Mesothelial cell of epicardium (in vitro differentiated cells): ENCODE results near the gene PHACTR2. TPM values are rescaled to one million over a fixed set of nuclear protein-coding genes. Genes with fewer than 3 reads are reported as not detected.
"Not testable (repeated sequence)": the region's sequence is repeated elsewhere in the genome, so short reads cannot be mapped to it uniquely, and the experiment has no call there.

Experiments
- DNase-seq, 2 experiments: peaks; one replicate each; pipeline ENCODE4 v3.0.0; 2021; ENCODE audit warnings: low spot score in 2 of 2; ENCODE audit not compliant: unreplicated experiment in 2 of 2
- H3K27ac Mint-ChIP-seq: 2 replicates; pipeline ENCODE4 v1.8.0; 2021; ENCODE audit warnings: mixed read lengths
- H3K27me3 Mint-ChIP-seq: 2 replicates; pipeline ENCODE4 v1.8.0; 2021; ENCODE audit warnings: low read depth, mixed read lengths
- H3K36me3 Mint-ChIP-seq: 2 replicates; pipeline ENCODE4 v1.8.0; 2021; ENCODE audit warnings: mixed read lengths
- H3K4me1 Mint-ChIP-seq: 2 replicates; pipeline ENCODE4 v1.8.0; 2021; ENCODE audit warnings: mixed read lengths
- H3K4me3 Mint-ChIP-seq: 2 replicates; pipeline ENCODE4 v1.8.0; 2021; ENCODE audit warnings: mild to moderate bottlenecking, moderate library complexity, mixed read lengths
- H3K9me3 Mint-ChIP-seq: 2 replicates; pipeline ENCODE4 v1.8.0; 2021; ENCODE audit warnings: mixed read lengths
- CTCF ChIP-seq: fragments of 200-600 bp; sonication (generic); IDR thresholded peaks from one replicate; pipeline ENCODE4 v1.5.0; 2021; ENCODE audit warnings: antibody characterized with exemption; ENCODE audit not compliant: unreplicated experiment
- total RNA-seq: library from RNA; stranded (reverse); gene quantifications from 3 replicates; pipeline ENCODE4 v1.2.1, GENCODE V29; 2021

Gene PHACTR2
- total RNA-seq, 1 donor from 2014 or later = 124 TPM

- Mint-ChIP-seq H3K4me1 (no peaks in the 10 kb centered on the region), H3K27me3 (no peaks in the 10 kb centered on the region), H3K9me3 (peaks cover 19% of the 10 kb centered on the region), H3K4me3 (no peak overlapping the region), H3K27ac (no peak overlapping the region), H3K36me3 (peaks cover 72% of the 10 kb centered on the region)
- no peak for TF ChIP-seq CTCF
- DNase-seq = no peak
Observed at GRCh38 chr6:143859891-143860660, 182.3 kb downstream of the PHACTR2 start.

- Mint-ChIP-seq H3K4me3 (no peak overlapping the region), H3K36me3 (peaks cover 65% of the 10 kb centered on the region), H3K4me1 (no peaks in the 10 kb centered on the region), H3K27me3 (no peaks in the 10 kb centered on the region), H3K9me3 (peaks cover 17% of the 10 kb centered on the region), H3K27ac (no peak overlapping the region)
- no peak for TF ChIP-seq CTCF
- no peak for DNase-seq
Observed at GRCh38 chr6:143863771-143864170, 186.0 kb downstream of the PHACTR2 start.

- Mint-ChIP-seq H3K9me3 (peaks cover 21% of the 10 kb centered on the region), H3K27me3 (no peaks in the 10 kb centered on the region), H3K4me3 (no peak within 1 kb of the TSS), H3K4me1 (no peaks in the 10 kb centered on the region), H3K27ac (no peak within 1 kb of the TSS), H3K36me3 (peaks cover 64% of the 10 kb centered on the region)
- no peak for DNase-seq
- no peak for TF ChIP-seq CTCF
Observed at GRCh38 chr6:143864234-143864633, 186.5 kb downstream of the PHACTR2 start, which contains the start of gene ZC2HC1B. Gene ZC2HC1B, plus strand, starts transcription at chr6:143864474. Its CDS starts 66 bp downstream, at chr6:143864540.

- no peaks in the 10 kb centered on the region for H3K27me3 Mint-ChIP-seq
- H3K4me1 Mint-ChIP-seq = no peaks in the 10 kb centered on the region
- no peak overlapping the region for H3K4me3 Mint-ChIP-seq
- no peak overlapping the region for H3K27ac Mint-ChIP-seq
- no peak for DNase-seq
- TF ChIP-seq CTCF = no peak
- H3K36me3 Mint-ChIP-seq = peaks cover 52% of the 10 kb centered on the region
- peaks cover 24% of the 10 kb centered on the region for H3K9me3 Mint-ChIP-seq
Observed at GRCh38 chr6:143867236-143867635, 189.5 kb downstream of the PHACTR2 start.

GRCh38 chr6:143868808-143869207, 191.0 kb downstream of the PHACTR2 start:
- not testable (repeated sequence) for H3K27me3 Mint-ChIP-seq, DNase-seq

GRCh38 chr6:143871202-143871730, 193.5 kb downstream of the PHACTR2 start:
- H3K27ac Mint-ChIP-seq, H3K4me3 Mint-ChIP-seq, H3K27me3 Mint-ChIP-seq, H3K4me1 Mint-ChIP-seq, DNase-seq: not testable (repeated sequence)
- Mint-ChIP-seq H3K9me3 (peaks cover 47% of the 10 kb centered on the region), H3K36me3 (peaks cover 31% of the 10 kb centered on the region)

More at GRCh38 chr6:143868808-143869207, 191.0 kb downstream of the PHACTR2 start:
- not testable (repeated sequence) for H3K27ac Mint-ChIP-seq, H3K4me1 Mint-ChIP-seq, H3K4me3 Mint-ChIP-seq
- Mint-ChIP-seq H3K9me3 (peaks cover 30% of the 10 kb centered on the region), H3K36me3 (peaks cover 43% of the 10 kb centered on the region)
